ENCODE measurements around the gene TBXA2R.
"Not testable (repeated sequence)": the region's sequence is repeated elsewhere in the genome, so short reads cannot be mapped to it uniquely, and the experiment has no call there.

Gene TBXA2R

DNA sequence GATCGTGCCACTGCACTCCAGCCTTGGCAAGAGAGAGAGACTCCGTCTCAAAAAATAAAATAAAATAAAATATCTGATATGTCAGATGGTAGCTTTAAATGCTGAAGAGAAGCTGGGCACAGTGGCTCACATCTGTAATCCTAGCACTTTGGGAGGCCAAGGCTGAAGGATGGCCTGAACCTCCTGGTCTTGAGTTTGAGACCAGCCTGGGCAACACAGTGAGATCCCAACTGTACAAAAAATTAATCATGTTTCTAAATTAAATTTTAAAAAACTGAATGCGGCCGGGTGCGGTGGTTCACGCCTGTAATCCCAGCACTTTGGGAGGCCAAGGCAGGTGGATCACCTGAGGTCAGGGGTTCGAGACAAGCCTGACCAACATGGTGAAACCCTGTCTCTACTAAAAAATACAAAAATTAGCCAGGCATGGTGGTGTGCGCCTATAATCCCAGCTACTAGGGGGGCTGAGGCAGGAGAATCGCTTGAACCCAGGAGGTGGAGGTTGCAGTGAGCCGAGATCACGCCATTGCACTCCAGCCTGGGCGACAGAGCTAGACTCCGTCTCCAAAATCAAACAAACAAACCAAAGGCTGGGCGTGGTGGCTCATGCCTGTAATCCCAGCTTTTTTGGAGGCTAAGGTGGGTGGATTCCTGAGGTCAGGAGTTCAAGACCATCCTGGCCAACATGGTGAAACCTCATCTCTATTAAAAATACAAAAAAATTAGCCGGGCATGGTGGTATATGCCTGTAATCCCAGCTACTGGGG, 22.5 kb downstream of the TBXA2R start:
- not testable (repeated sequence) for DNase-seq (ENCODE audit: low read depth in 1 of 2, low spot score in 1 of 2)

DNA sequence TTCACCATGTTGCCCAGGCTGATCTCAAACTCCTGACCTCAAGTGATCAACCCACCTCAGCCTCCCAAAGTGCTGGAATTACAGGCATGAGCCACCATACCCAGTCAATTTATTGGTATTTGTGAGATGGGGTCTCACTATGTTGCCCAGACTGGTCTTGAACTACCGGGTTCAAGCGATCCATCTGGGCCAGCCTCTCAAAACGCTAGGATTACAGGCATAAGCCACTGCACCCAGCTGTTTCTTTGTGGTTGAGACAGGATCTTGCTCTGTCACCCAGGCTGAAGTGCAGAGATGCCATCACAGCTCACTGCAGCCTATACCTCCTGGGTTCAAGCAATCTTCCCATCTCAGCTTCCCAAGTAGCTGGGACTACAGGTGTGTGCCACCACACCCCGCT, 24.9 kb downstream of the TBXA2R start:
- not testable (repeated sequence) for DNase-seq (ENCODE audit: low read depth in 1 of 2, low spot score in 1 of 2)

DNA sequence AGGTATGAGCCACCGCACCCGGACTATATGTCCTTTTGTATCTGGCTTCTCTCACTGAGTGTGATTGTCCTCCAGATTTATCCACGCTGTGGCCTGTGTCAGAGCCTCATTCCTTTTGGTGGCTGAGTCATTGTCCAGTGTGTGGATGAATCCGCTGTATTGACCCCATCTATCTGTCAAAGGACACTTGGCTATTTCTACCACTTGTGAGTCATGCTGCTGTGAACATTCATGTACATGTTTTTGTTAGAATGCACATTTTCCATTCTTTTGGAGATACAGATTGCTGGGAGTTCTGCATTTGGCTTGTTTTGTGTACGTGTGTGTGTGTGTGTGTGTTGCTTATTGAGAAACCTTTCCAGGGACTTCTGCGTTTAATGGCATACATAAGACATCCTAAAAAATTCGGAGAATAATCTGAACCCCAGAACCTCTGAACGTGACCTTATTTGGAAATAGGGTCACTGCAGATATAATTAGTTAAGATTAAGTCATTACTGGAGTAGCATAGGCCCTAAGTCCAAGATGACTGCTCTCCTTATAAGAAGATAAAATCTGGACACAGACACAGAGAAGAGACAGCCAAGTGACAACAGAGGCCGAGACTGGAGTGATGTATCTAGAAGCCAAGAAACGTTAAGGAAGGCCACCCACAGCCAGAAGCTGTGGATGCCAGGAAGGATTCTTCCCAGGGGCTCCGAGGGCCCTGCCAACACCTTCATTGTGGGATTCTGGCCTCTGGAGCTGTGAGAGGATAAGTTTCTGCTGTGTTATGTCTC, 26.3 kb downstream of the TBXA2R start:
- DNase-seq (ENCODE audit: low read depth in 1 of 2, low spot score in 1 of 2): no peak

DNA sequence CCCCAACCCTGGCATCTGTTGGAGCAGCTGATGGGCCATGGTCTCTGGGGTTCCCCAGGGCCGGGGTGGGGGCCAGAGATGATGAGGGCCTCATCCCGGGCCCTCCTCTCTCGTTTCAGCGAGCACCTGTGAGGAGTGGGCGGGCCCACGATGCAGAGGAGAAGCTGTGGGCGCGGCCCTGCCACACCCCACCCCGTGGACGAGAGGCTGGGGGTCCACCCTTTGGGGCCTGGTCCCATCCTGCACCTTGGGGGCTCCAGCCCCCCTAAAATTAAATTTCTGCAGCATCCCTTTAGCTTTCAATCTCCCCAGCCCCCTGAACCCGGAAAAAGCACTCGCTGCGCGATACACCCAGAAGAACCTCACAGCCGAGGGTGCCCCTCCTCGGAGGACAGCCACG, 28.3 kb downstream of the TBXA2R start:
- DNase-seq (ENCODE audit: low read depth in 1 of 2, low spot score in 1 of 2): no peak

DNA sequence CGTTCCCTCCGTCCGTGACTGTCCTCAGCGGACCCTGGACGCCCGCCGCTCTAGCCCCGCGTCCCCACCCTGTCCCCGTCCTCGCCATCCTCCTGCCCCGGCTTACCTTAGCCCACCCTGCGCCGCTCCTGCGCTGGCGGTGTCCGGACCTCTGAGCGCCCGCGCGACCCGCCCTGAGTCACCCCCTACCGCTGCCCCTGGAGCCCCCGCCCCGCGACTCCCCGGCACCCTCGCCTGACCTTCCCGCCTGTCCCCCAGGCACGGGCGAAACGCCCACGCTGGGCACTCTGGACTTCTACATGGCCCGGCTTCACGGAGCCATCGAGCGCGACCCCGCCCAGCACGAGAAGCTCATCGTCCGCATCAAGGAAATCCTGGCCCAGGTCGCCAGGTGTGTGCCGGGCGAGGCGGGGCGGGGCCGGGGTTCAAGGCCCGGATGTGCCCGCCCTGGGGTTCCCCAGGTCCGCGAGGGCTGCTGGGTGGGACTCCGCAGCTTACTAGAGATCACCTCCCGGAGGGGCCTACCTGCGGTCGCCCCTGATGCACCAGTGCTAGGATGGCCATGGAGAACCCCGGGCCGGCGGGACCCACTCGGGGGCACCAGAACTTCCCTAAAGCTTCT, 28.8 kb downstream of the TBXA2R start:
- DNase-seq (ENCODE audit: low read depth in 1 of 2, low spot score in 1 of 2): no peak

DNA sequence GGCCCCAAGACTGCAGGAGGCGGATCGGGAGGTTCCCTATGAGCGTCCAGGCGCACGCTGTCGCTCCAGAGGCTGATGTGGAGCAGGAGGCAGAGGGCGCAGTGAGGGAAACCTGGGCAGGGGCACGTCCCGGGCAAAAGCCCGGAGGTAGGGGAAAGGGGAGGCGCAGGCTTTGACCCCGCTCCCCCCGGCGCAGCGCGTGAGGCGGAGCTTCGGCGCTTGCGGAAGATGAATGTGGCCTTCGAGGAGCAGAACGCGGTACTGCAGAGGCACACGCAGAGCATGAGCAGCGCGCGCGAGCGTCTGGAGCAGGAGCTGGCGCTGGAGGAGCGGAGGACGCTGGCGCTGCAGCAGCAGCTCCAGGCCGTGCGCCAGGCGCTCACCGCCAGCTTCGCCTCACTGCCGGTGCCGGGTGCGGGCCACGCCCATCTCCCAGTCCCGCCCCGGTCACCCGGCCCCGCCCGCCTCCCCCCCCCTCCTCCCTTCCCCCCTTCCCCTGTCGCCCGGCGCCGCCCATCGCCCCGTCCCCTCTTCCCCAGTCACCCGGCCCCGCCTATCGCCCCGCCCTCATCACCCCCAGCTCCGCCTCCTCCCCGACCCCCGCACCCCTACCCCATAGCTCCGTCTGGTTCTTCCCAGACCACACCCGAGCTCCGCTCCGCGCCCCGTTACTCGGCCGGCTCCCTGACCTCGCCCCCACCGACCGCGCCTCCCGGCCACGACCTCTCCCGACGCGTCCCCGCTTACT, 29.8 kb downstream of the TBXA2R start:
- DNase-seq (ENCODE audit: low read depth in 1 of 2, low spot score in 1 of 2): no peak

DNA sequence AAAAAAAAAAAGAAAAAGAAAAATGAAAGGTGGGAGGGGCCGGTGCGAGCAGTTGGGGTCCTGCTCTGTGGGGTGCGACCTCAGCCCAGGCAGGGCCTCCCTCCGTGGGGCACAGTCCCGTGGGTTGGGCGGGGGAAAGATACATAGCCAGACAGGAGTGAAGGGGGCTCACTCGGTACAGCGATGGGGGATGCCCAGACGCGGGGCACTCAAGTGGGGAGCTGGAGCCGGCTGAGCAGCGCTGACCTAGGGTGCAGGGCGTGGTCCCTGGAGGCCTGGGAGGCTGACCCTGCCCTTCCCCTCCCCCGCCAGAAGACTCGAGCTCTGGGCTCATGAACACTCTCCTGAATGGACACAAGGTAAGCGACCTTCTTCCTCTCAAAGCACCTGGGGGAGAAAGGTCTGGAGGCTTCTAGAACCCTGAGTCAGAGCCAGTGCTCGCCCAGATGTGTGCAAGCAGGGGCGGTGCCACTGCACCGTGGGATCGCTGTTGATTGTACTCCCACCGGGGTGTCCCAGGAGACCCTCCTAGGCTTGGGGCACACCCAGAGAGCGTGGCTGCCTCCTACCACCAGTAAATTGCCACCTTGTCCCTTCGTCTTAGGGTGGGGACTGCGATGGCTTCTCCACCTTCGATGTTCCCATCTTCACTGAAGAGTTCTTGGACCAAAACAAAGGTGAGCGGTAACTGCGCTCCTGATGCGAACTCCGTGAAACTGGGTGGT, 30.6 kb downstream of the TBXA2R start:
- DNase-seq (ENCODE audit: low read depth in 1 of 2, low spot score in 1 of 2): no peak

DNA sequence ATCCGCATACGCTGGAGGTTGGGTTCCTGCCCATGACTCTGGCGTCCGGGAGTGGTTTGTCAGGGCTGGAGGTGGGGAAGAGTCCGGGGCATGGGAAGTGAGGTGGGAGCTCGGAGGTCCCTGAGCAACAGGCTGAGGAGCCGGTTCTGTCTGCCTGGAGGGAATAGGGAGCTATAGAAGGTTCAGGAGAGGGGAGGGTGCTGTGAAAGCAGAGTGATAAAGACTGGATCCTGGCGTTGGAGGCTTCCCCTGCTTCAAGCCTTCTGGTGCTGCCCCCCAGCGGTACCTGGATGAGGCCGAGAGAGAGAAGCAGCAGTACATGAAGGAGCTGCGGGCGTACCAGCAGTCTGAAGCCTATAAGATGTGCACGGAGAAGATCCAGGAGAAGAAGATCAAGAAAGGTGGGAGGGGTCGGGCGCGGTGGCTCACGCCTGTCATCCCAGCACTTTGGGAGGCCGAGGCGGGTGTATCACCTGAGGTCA, 31.4 kb downstream of the TBXA2R start:
- DNase-seq (ENCODE audit: low read depth in 1 of 2, low spot score in 1 of 2): no peak

DNA sequence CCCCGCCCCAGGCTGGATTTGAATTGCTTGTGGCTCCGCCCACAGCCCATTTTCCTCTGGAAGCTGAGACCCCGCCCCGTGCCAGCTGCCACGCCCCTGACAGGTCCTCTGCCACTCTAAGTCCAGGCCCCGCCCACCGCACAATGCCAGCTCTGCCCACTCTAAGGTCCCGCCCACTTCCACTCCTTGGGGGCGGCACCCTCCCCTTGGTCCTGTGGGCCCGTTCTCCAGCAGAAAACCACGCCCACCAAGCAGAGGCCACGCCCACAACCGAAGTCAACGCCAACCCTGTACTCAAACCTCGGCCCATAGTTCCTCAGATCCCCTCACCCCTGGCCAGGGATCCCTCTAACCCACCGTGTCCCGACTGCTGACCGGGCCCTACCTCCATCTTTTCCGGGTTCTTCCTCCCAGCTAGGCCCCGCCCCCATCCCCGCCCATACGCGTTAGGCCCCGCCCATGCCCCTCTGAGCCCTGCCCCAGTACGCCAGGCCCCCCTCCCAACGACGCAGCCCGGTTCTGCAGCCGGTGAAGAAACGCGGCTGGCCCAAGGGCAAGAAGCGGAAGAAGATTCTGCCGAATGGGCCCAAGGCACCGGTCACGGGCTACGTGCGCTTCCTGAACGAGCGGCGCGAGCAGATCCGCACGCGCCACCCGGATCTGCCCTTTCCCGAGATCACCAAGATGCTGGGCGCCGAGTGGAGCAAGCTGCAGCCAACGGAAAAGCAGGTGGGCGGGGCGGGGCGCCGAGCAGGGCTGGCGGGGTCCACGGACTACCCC, 32.6 kb downstream of the TBXA2R start:
- DNase-seq (ENCODE audit: low read depth in 1 of 2, low spot score in 1 of 2): peak; percentile 45 to 60

DNA sequence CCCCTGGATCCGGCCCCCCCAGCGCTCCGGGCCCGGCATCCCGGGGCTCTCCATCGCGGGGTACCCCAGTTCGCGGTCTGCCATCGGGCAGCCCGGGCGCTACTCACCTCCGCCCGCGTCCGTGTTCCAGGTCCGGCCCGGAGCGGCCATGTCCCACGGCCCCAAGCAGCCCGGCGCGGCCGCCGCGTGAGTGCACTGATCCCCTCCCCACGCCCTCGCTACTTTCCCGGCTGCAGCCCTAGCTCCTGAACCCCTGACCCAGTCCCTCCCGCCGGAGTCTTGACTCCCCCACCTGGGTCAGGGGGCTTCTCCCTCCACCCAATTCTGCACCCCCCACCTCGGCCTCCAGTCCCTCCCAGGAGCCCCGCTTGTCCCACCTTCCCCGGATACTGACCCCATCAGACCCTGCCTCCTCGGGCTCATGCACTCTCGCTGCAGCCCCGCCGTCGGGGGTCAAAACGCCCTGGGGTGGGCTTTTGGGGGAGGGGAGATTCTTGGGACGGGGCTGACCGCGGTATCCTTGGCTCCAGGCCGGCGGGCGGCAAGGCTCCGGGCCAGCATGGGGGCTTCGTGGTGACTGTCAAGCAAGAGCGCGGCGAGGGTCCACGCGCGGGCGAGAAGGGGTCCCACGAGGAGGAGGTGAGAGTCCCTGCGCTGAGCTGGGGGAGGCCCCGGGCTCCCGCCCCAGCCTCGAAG, 33.4 kb downstream of the TBXA2R start:
- DNase-seq (ENCODE audit: low read depth in 1 of 2, low spot score in 1 of 2): no peak

DNA sequence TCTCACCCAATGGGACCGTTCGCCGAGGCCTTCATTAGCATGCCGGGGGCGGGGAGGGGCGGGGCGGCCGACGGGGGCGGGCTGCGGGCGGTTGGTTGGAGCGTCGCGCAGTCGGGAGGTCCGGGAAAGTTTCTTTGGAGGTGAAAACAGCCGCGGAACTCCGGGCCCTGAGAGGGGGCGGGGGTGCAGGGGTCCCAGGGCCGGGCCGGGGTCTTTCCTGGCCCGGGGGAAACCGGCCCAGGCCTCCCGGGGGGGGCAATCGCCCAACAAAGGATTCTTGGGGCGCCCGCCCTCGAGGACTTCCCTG, 33.9 kb downstream of the TBXA2R start, which contains the start of gene HMG20B:
Gene HMG20B, plus strand, starts transcription at position 90 of the 307 bp plus-strand sequence. CDS start 366 bp downstream, outside the sequence.
- DNase-seq (ENCODE audit: low read depth in 1 of 2, low spot score in 1 of 2): no peak

DNA sequence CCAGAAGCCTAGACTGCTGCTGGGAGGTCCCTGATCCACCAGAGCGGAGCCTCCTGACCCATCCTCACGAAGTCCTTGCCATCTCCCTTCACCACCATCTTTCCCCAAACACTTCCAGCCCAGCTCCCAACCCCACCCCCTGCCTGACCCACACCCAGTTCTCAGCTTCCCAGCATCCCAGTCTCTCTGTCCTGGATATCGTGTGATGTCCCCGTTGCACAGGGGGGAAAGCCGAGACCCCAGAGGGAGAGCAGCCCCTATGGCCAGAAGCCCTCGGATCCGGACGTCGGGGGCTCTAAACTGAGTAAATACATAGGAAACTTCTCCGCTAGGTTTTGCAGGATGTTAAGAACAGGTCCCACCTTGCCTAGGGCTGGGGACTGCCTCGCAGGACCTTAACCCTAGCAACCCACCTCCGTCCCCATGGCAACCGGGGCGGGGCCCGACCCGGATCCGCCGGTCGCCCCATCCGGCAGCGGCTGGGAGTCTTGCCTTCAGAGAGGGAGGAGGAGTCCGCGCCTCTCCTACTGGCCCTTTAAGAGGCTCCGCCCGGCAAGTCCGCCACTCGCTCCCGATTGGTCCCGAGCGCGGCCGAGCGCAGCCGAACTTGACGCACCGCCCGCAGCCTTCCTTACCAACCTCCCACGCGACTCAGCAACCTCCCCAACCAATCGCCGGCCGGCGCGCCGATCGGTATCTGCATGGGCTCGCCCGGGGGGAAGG, 34.4 kb downstream of the TBXA2R start:
- DNase-seq (ENCODE audit: low read depth in 1 of 2, low spot score in 1 of 2): peak; percentile 99 to 100

DNA sequence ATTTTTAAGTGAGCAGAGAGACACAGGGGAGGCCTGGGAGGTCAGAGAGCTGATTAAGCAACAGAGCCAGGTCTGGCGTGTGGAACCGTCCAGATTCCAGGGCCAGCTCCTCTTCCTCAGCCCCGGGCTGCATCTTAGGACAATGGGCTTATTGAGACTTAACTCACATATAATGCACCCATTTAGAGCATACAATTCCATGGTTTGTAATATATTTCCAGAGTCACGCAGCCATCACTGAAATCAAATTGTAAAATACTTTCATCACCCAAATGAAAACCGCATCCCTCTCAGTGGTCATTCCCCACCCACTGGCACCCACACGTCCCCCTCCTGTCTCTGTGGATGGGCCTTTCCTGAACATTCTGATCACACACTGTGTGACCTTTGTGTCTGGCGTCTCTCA, 36.1 kb downstream of the TBXA2R start:
- no peak for DNase-seq (ENCODE audit: low read depth in 1 of 2, low spot score in 1 of 2)

DNA sequence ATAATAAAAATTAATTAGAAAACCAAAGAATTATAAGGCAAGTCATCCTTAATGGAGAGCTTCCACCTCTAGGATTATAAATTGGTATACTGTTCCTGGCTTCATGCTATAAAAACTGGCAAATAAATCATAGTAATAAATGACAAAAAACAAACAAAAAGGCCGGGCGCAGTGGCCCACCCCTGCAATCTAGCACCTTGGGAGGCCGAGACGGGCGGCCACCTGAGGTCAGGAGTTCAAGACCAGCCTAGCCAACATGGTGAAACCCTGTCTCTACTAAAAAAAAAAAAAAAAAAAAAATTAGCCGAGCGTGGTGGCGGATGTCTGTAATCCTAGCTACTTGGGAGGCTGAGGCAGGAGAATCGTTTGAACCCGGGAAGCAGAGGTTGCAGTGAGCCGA, 36.6 kb downstream of the TBXA2R start:
- not testable (repeated sequence) for DNase-seq (ENCODE audit: low read depth in 1 of 2, low spot score in 1 of 2)

DNA sequence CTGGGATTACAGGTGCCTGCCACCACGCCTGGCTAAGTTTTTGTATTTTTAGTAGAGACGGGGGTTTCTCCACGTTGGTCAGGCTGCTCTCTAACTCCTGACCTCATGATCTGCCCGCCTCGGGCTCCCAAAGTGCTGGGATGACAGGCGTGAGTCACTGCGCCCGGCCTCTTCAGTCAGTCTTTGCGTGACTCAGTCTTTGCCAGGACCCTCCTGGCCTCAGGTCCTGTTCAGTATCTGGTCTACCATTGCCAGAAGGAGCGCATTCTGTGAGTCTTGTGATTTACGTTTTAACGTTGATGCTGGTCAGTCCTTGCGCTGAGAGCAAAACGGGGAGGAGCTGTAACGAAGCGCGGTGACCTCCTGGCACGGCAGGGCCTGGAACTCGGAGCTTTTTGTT, 41.5 kb downstream of the TBXA2R start:
- no peak for DNase-seq (ENCODE audit: low read depth in 1 of 2, low spot score in 1 of 2)

DNA sequence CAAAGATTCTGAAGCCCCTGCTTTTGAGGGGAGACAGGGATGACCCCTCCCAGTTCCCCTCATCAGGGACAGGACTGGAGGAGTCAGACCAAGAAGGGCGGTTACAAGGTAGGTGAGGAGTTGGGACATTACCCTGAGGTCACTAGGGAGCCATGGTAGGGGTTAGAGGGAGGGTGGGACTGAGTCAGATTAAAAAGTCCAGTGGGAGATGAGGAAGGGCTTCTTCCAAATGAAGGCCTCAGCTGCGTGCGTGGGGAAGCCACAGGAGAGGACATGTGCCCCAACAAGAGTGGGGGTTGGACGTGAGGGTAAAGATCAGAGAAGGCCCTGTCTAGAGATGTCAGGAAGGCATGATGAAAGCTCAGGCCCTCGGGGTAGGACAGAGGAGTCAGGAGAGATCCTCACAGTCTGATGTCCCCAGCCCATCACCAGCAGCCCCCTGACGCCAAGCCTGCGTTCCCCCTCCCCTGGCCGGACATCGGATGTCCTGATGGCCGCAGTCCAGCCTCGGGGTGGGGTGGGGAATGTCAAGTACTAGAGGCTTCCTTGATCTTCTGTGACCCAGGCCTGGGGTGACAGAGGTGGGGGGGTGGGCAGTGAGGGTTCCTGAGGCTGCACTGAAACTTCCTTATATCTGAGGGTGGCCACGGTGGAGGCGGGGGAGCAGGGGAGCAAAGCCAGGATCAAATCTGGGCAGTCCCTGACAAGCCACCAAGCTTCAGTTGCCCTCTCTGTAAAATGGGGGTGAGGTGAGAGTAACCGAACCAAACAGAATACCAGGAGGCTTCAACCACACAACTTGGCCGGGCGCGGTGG, 42.8 kb downstream of the TBXA2R start:
- DNase-seq (ENCODE audit: low read depth in 1 of 2, low spot score in 1 of 2): no peak

DNA sequence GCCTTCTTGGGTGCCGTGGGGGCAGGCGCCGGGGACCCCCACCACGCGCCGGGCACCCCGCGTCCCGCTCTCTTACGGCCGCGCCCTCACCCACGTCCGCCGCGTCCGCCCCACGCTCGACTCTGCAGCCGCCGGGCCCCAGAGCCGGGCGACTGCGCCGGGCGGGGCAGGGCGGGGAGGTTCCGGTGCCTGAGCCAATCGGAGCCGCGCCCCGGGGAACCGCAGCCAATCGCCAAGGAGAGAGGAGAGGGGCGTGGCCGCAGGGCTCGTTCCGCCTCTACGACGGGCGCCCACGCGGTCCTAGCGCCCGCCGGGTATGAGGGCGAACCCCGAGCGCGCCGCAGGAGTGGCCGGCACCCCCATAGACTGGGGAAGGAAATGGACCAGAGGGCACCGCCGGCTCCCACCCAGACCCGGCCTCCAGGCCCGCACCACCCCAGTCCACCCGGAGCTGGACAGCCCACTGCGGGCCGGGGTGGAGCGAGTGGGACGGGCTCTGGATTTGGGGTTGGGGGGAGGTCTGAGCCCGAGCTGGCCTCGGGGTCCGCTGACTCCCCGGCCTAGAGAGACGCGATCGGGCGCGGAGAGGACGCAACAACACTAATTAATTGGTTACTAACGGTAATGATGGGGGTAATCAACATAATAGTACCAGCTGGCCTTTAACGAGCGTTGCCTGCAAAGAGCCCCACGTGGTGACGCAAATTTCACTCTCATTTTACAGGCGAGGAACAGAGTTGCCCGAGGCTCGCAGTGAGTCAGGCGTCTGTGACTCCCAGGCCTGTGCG, 49.0 kb downstream of the TBXA2R start, which contains the start of gene MFSD12:
Gene MFSD12, minus strand, starts transcription at position 126 of the 788 bp plus-strand sequence. CDS start 183 bp downstream, outside the sequence.
- peak; percentile 87 to 93 for DNase-seq (ENCODE audit: low read depth in 1 of 2, low spot score in 1 of 2)

All from activated T-helper 1 cell treated with anti-CD3 and anti-CD28 coated beads, Interleukin-2, amount 50 U/mL, for 16 hours (primary cell).